Ovary (tissue), 3 donors: ENCODE data around the gene ZP1.

Source experiments
- CTCF ChIP-seq, 3 donors: fragments of 450-650 bp in 2 of 3; fragments of 200-600 bp in 1 of 3; IDR thresholded peaks; one replicate each; pipeline versions ENCODE4 v1.5.1 to v1.8.0; 2016 to 2022; ENCODE audit warnings: antibody characterized with exemption in 3 of 3, mild to moderate bottlenecking in 1 of 3
- EP300 ChIP-seq: sonication (generic); formaldehyde crosslinking; IDR thresholded peaks from one replicate; pipeline ENCODE4 v1.6.1; 2017; ENCODE audit warnings: antibody characterized with exemption
- donor health status: DM: no; HTN: no; CAD: no.

DNA sequence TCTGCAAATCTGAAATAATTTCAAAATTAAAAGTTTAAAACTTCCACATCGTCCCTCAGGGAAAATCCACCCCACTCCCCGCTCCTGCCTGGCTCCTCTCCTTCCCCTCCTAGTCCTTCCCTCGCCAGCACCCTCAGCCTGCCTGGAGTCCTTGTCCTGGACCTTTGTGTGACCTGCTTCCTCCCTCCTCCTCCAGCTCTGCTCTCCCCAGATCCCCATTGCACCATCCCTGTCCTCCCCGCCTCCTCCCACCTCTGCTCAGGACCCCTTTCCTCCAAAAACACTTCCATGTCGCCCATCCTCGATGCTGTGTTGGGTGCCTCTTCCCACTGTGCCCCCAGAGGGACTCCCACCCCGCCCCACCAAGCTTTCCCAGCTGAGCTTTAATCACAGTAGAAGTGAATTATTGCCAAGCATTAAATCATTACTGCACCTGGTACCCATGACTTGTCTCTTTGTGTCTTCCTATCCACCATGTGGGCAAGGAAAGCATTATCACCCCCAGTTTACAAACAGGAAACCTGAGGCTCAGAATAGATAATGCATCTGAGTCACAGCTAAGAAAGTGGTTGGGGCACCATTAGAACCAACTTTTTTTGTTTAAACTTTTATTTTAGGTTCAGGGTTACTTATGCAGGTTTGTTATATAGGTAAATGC, 2.4 kb upstream of the ZP1 start:
- TF ChIP-seq EP300 = no peak
- no peak for TF ChIP-seq CTCF (IDR thresholded peaks at IDR 0.05)
